ENCODE measurements around the gene TP53.
"Not testable (repeated sequence)": the region's sequence is repeated elsewhere in the genome, so short reads cannot be mapped to it uniquely, and the experiment has no call there.

TP53 gene

DNA sequence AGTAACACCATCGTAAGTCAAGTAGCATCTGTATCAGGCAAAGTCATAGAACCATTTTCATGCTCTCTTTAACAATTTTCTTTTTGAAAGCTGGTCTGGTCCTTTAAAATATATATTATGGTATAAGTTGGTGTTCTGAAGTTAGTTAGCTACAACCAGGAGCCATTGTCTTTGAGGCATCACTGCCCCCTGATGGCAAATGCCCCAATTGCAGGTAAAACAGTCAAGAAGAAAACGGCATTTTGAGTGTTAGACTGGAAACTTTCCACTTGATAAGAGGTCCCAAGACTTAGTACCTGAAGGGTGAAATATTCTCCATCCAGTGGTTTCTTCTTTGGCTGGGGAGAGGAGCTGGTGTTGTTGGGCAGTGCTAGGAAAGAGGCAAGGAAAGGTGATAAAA lies 14.1 kb downstream of the TP53 start:
- DNase-seq: no peak

DNA sequence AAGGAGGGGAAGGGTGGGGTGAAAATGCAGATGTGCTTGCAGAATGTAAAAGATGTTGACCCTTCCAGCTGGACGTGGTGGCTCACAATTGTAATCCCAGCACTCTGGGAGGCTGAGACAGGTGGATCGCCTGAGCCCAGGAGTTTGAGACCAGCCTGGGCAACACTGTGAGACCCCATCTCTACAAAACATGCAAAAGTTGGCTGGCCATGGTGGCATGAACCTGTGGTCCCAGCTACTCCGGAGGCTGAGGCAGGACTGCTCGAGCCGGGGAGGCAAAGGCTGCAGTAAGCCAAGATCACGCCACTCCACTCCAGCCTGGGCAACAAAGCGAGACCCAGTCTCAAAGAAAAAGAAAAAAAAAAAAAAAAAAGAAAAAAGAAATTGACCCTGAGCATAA lies 18.8 kb downstream of the TP53 start:
- DNase-seq: no peak

DNA sequence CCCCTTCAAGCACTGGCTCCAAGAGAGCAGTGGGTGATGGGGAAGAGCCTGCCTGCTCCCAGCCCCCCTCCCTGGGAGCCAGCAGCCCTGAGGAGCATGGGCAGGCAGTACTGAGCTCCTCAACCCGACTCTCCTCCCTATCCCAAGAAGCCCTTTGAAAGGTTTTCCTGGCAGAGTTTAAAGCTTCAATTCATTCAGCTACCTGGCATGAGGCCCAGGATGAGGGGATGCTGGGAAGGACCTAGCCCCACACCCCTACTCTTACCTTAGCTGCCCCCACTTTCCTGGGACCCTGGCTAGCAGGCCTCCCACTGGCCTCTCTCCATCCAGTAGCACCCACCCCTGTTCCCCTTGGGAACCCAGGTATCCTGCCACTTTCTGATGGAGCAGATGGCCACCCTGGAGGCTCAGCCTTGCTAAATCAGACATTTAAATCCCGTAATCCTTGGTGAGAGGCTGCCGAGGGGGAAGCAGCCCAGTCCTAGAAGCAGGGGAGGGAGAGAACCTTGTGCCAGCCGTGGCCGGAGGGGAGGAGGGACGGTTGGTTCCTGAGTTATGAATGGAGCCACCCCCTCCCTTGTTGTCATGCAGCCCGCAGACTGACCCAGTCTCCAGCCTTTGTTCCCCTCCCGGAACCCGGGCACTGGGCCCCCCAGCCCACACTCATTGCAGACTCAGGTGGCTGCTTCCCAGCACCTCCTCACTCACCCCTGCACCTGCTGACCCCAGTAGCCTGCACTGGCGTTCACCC lies 19.5 kb downstream of the TP53 start:
- no peak for DNase-seq

DNA sequence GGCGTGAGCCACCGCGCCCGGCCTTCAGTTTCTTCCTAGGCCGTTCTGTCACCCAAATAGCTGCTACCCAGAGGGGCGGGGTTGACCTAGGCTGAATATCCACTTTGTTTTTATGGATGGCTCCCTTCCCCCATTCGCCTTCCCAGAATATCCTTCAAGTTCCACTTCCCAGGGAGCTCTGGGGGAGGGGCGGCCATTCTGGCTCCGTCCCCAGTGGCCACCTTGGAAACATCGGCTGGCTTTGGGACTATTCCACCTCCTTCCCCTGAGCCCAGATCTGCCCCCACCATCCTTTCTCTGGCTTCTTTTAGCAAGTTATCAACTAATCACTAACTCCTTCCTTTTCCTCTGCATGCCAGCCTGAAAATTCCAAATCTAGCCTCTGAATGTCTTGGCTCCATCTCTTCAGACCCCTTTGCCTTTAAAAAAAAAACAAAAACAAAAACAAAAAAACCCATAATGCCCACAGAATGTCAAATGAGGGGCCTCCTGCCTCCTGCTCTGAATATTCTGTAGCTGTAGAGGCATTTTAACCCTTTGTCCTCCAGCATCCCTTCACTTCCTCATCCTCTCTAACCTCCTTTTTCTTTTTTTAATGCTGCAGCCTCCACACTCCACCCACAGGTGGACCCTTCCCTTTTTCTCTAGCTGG lies 30.2 kb downstream of the TP53 start:
- no peak for DNase-seq

DNA sequence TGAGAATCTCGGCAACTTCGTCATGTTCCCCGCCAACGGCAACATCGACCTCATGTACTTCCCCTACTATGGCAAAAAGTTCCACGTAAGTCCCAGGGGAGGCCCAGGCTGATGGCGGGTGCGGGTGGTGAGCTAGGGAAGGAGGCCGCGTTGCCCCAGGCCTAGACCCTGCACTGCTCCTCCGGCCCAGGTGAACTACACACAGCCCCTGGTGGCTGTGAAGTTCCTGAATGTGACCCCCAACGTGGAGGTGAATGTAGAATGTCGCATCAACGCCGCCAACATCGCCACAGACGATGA lies 31.8 kb downstream of the TP53 start:
- DNase-seq: no peak

DNA sequence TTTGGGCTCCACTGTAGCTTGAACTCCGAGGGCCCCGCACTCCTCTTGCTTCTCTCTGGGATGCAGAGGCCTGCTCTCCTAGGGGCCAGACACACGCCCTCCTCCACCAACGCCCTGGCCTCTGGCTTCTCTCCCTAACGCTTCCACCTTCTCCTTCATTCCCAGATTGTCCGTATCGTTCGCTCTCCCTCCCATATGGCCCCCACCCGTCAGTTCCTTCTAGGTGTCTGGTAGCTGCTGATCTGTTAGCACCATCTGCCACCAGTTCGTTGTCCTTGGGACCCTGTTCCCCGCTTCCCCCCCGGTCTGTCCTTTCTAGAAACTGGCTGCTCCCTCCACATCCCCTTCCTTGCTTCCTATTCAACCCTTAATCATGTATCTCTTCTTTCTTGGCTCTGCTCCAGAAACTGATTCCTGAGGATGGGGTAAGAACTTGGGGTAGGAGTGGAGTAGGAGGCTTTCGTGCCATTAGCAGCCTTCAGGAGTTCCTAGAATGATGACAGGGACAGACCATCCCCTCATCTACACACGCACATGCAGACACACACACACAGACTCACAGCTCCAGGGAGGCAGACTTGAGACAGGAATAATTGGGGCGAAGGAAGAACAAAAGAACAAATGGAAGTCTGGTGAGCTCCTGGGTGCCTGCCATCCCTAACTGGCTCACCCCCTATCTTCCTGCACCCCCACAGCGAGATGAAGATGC lies 32.3 kb downstream of the TP53 start:
- DNase-seq: no peak

DNA sequence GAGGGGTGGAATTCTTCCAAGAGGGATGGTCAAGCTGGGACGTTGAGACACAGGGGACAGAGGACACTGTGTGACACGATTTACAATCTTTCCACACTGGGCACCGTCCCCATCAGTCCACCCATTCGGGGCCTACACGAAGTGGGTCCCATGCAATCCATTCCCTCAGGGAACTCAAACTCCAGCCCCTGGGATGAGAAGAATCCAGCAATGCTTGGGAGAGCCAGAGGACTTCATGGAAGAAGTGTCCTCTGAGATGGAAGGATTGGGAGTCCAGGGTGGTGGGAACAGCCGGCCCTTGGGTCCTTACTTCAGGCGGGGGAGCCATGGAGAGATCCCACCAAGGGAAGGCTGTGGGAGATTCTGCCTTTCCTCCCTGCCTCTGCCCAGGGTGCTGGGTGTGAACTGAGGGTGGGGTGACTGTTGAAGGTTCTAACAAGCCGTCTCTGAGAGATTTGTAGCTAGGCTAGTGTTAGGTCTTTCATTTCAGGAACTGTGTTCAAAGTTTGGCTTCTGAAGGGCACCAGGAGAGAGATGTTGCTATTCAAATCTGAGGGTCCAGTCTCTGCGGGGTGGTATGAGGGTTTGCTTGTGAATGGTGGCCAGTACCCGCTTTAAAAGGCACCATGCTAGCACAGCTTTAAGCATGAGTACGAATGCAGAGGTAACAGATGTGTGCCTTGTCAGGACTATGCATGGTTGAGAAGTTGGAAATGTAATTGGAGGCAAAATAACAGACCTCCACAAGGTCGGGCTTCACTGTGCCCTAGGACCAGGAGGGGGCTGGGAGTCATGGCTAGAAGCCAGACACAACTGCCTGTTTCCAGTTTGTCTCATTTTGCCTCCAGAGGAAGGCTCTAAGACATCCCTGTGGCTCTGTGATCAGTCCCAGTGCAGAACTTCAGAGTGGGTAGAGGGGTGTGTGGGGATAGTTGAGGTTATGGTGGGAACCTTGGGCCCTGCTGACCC lies 34.6 kb downstream of the TP53 start:
- no peak for DNase-seq

DNA sequence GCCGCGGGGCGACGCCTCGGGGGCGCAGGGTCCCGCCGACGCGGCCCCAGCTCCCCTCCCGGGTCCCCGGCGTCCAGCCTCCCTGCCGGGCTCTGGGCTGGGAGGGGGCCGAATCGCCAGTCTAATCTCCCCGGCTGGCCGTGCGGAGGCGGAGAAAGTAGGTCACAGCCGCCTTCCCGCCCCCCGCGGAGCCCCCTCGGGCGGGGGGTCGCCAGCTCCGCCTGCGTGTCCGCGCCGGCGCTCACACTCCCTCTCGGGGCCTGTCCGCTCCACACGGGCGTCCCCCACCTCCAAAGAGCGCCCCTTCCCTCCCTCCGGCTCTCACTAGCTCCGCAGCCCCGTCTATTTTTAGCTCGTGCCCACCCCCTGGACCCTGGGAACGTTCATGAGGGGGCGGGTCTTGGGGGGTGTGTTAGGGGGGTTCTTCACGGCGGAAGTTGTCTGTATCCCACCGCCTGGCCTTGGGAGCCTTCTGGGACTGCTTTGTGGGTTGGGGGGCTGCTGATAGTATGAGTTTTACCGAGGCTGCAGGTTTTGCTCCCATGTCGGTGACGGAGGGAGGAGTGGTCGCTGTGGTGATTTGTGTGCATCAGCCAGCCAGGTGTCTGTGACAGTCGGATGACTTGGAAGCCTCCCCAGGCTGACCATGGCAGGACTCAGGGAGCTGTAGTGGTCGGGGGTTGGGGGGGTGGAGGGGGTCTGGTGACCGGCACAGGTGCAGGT lies 35.5 kb downstream of the TP53 start:
- no peak for DNase-seq

DNA sequence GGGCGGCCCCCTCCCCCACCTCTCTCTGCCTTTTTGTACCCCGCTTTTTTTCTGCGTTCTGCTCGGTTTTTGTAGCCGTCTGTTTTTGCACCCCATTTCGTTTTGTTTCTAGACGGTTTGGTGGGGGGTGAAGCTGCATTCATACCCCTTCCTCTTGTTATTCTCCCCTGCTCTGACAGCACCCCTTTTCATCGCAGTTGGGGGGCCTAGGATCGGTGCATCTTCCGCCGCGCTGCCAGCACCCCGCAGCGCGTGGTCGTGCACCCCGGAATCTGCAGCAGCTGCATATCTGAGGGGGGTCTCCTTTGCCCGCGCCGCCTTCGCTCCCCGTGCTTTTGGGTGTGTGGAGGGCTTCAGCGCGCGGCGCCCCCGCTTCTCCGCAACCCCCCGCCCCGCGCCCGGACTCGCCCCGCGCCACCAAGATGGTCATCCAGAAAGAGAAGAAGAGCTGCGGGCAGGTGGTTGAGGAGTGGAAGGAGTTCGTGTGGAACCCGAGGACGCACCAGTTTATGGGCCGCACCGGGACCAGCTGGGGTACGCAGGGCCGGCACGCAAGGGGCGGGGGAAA lies 36.1 kb downstream of the TP53 start:
- DNase-seq: no peak

DNA sequence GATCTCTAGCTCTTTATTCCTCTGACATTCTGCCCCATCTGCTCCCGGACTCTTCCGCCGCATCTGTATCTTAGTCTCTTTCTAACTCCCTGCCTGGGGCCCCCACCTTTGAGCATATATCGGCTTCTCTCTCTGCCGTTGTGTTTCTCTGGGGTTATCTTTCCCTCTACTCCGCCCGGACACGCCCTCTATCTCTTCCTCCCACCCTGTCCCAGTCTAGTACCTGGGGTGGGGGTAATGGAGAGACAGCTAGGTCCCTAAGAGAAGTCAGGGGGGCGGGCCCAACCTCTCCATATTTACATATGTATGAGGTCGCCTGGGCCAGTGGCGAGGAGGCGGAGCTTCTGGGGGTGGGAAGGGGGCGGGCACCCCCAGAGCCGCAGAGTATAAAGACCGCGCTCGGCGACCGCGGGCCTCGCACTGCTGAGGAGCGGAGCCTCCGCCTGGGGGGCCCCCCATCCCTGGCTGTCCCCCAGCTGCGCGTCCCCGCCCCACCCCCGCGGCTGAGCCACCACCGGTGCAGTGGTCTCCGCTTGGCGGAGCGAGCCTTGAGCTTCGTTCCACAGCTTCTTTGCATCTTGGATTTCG lies 36.7 kb downstream of the TP53 start, which contains the start of gene ATP1B2:
Gene ATP1B2, plus strand, starts transcription at position 418 of the 588 bp plus-strand sequence. CDS start 593 bp downstream, outside the sequence.
- no peak for DNase-seq

DNA sequence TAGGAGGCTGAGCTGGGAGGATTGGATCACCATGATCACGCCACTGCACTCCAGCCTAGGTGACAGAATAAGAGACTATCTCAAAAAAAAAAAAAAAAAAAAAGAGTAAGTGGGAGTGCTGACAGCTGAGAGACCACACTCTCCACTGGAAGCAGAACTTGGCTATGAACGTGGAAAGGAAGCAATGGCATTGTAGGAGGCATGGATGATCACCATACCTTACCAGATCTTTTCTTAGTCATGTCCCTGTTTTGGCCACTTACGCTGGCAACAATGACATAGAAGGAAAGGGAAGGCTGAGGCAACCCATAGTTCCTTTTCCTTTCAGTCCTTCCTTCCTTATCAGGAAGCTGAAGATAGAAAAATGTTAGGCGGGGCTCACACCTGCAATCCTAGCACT lies 40.3 kb downstream of the TP53 start:
- no peak for DNase-seq

DNA sequence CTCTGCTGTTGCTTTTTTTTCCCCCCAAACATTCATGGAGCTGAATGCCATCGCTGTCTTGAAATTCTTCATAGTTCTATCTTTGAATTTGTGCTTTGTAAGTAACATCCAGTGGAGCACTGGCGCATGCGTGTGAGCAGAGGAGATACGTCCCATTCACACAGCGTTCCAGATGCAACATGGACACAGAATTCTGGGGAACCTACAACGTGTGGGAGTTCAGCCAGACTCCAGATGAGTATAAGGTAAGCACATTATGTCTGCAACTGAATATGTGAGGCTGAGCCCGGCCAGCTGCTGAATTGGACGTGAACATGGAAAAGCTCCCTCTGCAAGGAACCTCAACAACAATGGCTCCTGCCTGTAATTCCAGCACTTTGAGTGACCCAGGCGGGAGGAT lies 40.8 kb downstream of the TP53 start:
- DNase-seq: no peak

DNA sequence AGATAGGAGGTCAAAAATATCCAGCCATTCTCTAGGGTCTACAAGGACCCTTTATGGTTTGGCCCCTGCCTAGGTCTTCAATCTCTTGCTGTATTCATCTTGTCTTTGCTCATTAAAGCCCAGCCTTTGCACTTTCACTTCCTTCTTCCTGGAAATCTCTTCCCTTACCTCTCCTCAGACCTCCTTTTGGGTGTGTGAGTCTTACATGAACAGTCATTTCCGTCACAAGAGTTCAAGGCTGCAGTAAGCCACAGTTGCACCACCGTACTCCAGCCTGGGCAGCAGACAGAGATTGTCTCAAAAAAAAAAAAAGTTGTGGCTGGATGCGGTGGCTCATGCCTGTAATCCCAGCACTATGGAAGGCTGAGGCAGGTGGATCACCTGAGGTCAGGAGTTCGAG lies 42.5 kb downstream of the TP53 start:
- DNase-seq: no peak

DNA sequence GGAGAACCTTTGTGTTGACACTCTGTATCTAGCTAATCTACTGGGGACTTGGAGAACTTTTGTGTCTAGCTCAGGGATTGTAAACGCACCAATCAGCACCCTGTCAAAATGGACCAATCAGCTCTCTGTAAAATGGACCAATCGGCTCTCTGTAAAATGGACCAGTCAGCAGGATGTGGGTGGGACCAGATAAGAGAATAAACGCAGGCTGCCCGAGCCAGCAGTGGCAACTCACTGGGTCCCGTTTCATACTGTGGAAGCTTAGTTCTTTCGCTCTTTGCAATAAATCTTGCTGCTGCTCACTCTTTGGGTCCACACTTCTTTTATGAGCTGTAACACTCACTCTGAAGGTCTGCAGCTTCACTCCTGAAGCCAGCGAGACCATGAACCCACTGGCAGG lies 45.7 kb downstream of the TP53 start:
- not testable (repeated sequence) for DNase-seq

DNA sequence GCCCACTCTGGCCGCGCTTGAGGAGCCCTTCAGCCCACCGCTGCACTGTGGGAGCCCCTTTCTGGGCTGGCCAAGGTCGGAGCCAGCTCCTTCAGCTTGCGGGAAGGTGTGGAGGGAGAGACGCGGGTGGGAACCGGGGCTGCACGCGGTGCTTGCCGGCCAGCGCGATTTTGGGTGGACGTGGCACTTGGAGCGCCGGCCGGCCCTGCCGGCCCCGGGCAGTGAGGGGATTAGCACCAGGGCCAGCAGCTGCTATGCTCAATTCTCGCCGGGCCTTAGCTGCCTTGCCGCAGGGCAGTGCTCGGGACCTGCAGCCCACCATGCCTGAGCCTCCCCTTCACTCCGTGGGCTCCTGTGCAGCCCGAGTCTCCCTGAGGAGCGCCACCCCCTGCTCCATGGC lies 46.5 kb downstream of the TP53 start:
- no peak for DNase-seq

DNA sequence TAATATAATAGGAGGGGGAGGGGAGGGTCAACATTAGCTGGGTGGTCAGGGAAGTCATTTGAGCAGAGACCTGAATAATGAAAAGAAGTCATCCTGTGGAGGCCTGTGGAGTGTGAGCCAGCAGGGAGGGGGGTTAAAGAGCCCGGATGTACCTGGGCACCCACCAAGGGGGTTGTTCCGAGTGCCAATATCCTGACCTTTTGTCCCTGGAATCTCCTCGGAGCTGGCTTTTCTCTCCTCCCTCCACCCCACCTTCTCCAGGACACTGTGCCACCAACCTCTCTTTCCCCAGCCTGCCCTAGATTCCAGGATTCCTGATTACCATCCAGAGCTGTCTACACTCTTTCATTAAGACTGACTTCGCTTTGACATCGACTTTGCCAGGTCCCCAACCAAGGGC lies 51.1 kb downstream of the TP53 start:
- no peak for DNase-seq

DNA sequence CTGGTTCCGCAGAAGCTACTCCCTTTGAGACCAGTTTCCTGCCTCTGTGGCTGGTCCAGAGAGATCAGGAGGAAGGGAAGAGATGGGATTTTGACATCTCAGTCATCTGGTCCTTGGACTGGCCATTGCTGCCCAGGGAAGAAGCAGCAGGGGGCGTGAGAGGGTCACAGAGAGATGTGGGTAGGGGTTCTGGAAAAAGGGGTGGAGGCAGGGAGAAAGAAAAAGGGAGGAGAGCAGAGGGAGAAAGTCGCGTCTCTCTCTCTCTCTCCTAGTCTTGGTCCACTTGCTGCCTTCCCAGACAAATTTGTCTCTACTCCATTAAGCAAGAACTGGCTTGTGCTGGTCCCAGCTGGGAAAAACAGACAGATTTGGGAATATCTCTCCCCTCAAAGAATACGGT lies 52.9 kb downstream of the TP53 start:
- no peak for DNase-seq

DNA sequence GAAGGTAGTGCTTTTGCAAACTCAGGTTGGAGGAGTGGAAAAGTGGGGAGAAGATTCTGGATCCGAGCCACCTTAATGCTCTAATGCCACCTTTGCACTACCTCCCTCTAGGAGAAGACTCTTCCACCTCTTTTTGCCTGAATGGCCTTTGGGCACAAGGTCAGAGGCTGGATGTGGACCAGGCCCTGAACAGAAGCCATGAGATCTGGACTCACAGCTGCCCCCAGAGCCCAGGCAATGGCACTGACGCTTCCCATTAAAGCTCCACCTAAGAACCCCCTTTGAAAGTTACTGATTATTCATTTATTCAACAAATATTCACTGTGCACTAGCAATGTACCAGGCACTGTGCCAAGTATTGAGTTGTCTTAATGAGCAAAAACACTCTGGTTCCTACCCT lies 54.2 kb downstream of the TP53 start:
- DNase-seq: no peak

DNA sequence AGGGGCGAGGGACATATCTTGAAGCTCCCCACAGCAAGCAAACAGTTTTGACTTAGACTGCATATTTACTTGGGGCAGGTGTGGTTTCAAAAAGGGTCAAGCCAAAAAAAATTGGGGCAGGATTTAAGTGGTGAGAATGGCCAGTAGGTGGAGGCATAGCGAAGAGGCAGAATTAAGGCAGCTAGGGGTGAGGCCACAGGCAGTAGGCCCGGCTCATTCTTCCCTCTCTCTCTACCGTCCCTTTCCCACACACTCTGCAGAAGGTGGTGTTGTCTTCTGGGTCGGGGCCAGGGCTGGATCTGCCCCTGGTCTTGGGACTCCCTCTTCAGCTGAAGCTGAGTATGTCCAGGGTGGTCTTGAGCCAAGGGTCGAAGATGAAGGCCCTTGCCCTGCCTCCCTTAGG lies 54.8 kb downstream of the TP53 start:
- no peak for DNase-seq

DNA sequence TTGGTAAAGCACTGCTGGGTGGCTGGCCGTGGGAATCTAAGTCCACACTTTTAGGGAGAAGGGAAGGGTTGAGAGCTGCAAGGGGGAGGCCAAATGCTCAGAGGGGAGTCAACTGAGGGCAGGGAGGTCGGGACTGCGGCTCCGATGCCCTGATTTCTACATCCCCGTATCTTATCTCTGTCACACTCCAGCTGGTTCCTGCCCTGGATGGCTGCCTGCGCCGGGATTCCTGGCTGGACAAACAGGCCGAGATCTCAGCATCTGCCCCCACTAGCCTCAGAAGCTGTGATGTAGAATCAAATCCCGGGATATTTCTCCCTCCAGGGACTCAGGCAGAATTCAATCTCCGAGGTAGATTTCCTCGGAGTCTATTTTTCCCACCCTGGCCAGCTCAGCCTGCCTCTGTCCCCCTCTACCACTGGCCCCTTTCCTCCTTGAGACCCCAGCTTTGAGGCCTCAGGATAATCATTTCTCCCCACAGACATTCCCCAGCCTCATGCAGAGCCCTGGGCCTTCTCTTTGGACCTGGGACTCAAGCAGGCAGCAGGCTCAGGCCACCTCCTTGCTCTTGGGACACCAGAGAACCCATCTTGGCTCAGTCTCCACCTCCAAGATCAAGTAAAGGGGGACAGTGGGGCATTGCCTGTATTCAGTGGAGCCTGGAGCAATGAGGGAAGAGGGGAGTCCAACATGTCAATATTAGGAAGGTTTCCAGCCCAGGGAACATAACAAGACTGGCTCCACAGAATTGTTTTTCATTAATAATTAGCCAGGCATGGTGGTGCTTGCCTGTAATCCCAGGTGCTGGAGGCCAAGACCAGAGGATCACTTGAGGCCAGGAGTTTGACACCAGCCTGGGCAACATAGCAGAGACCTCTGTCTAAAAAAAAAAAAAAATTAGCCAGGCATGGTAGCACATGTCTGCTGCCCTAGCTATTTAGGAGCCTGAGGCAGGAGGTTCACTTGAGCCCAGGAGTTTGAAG lies 55.6 kb downstream of the TP53 start:
- no peak for DNase-seq

Data from DMS153 (cell line).